ENCODE data around the gene CDAN1. TPM values are rescaled to one million over a fixed set of nuclear protein-coding genes. Genes with fewer than 3 reads are reported as not detected.

Gene CDAN1
- total and polyA plus RNA-seq, 2 experiments from 2014 or later: 16.6 to 20.9 TPM

DNA sequence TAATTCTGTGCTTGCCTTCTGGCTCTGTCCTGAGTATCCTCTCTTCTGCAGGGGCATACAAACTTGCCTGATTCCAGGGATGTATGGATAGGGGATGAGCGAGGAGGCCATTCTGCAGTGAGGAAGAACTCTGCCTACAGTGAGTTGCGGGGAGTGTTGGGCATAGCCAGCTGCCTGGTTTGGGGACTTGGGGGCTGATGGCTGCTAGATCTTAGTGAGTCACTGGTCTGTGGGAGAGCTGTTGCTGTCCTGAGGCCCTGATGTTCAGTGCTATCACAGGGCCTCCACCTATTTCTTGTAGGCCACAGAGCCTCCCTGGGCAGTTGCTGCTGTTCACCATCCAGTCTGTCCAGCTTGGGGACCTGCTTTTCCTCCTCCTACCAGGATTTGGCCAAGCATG is 20.3 kb downstream of the CDAN1 start:
- Histone ChIP-seq H3K4me1 (ENCODE audit: low read depth) (peaks cover 4% of the 10 kb centered on the region), H3K36me3 (no peaks in the 10 kb centered on the region), H3K9me3 (ENCODE audit: low read depth) (no peaks in the 10 kb centered on the region), H3K27ac (no peak overlapping the region), H3K27me3 (no peaks in the 10 kb centered on the region), H3K4me3 (no peak overlapping the region)
- TF ChIP-seq, protein P1, sequence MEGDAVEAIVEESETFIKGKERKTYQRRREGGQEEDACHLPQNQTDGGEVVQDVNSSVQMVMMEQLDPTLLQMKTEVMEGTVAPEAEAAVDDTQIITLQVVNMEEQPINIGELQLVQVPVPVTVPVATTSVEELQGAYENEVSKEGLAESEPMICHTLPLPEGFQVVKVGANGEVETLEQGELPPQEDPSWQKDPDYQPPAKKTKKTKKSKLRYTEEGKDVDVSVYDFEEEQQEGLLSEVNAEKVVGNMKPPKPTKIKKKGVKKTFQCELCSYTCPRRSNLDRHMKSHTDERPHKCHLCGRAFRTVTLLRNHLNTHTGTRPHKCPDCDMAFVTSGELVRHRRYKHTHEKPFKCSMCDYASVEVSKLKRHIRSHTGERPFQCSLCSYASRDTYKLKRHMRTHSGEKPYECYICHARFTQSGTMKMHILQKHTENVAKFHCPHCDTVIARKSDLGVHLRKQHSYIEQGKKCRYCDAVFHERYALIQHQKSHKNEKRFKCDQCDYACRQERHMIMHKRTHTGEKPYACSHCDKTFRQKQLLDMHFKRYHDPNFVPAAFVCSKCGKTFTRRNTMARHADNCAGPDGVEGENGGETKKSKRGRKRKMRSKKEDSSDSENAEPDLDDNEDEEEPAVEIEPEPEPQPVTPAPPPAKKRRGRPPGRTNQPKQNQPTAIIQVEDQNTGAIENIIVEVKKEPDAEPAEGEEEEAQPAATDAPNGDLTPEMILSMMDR (IDR thresholded peaks at IDR 0.05; ENCODE audit: low read depth, low read length): no peak
- no peak for DNase-seq (ENCODE audit: low read depth in 1 of 2, low spot score in 1 of 2)

DNA sequence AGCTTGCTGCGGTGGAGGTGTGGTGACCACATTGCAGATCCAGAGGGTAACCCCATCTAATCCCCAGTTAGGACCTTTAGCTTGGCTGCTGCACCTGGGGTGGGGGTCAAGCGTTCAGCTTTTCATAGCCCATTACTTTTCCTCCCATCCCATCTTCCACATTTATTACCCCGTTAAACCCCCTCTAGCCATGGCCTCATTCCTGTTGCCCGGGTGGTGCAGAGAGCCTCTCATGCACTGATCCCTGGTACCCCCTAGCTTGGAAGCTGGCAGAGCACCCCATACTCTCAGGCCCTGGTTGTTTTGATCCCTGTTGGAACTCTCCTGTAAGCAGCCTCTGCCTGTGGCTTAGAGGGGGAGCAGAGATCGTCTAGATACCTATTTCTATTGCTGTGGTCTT is 20.8 kb downstream of the CDAN1 start:
- DNase-seq (ENCODE audit: low read depth in 1 of 2, low spot score in 1 of 2): no peak
- H3K36me3 ChIP-seq: no peaks in the 10 kb centered on the region
- no peaks in the 10 kb centered on the region for H3K9me3 ChIP-seq (ENCODE audit: low read depth)

DNA sequence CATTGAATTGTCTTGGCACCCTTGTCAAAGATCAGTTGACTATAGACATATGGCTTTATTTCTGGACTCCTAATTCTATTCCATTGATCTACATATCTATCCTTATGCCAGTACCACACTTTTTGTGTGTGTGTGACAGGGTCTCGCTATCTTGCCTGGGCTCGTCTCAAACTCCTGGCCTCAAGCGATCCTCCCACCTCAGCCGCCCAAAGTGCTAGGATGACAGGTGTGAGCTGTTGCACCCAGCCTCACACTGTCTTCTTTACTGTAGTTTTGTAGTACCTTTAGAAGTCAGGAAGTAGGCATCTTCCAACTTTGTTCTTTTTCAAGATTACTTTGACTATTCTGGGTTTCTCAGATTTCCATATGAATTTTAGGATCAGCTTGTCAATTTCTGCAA is 24.3 kb downstream of the CDAN1 start:
- no peak for DNase-seq (ENCODE audit: low read depth in 1 of 2, low spot score in 1 of 2)

More for the DNA sequence above, 20.8 kb downstream of the CDAN1 start:
- Histone ChIP-seq H3K4me3 (no peak overlapping the region), H3K27ac (no peak overlapping the region), H3K27me3 (no peaks in the 10 kb centered on the region), H3K4me1 (ENCODE audit: low read depth) (peaks cover 4% of the 10 kb centered on the region)
- TF ChIP-seq, protein P1 (IDR thresholded peaks at IDR 0.05; ENCODE audit: low read depth, low read length): no peak

DNA sequence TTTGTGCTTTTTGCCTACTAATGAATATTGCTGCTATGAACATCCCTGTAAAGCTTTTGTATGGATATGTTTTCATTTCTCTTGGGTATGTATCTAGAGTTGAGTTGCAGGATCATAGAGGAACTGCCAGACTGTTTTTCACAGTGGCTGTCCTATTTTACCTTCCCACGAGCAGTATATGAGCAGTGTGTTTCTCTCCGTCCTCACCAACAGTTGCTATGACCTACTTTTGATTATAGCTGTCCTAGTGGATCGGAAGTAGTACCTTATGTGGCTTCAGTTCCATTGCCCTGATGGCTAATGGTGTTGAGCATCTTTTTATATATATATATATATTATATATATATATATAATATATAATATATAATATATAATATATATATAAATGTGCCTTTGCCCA is 25.2 kb downstream of the CDAN1 start:
- Histone ChIP-seq H3K4me3 (no peak overlapping the region), H3K36me3 (no peaks in the 10 kb centered on the region), H3K4me1 (ENCODE audit: low read depth) (peaks cover 4% of the 10 kb centered on the region), H3K9me3 (ENCODE audit: low read depth) (no peaks in the 10 kb centered on the region), H3K27me3 (no peaks in the 10 kb centered on the region), H3K27ac (no peak overlapping the region)
- no peak for DNase-seq (ENCODE audit: low read depth in 1 of 2, low spot score in 1 of 2)
- TF ChIP-seq, protein P1 (IDR thresholded peaks at IDR 0.05; ENCODE audit: low read depth, low read length): no peak

More for the DNA sequence above, 24.3 kb downstream of the CDAN1 start:
- Histone ChIP-seq H3K9me3 (ENCODE audit: low read depth) (no peaks in the 10 kb centered on the region), H3K4me1 (ENCODE audit: low read depth) (peaks cover 4% of the 10 kb centered on the region), H3K36me3 (no peaks in the 10 kb centered on the region), H3K27ac (no peak overlapping the region), H3K4me3 (no peak overlapping the region), H3K27me3 (no peaks in the 10 kb centered on the region)
- TF ChIP-seq, protein P1 (IDR thresholded peaks at IDR 0.05; ENCODE audit: low read depth, low read length): no peak

DNA sequence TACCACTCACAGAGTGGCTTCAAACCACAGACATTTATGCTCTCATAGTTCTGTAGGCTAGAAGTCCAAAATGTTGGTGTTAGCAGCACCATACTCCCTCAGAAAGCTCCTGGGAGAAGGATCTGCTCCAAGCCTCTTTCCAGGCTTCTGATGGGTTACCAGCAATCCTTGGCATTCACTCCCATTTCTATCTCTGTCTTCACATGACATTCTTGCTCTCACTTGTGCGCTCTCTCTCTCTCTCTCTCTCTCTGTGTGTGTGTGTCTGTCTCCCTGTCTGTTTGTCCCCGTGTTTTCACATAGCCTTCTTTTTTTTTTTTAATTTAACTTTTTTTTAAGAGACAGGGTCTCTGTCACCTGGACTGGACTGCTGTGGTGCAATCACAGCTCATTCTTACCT is 26.3 kb downstream of the CDAN1 start:
- DNase-seq (ENCODE audit: low read depth in 1 of 2, low spot score in 1 of 2): no peak
- TF ChIP-seq, protein P1 (IDR thresholded peaks at IDR 0.05; ENCODE audit: low read depth, low read length): no peak
- H3K27me3 ChIP-seq: no peaks in the 10 kb centered on the region

More for the DNA sequence above, 26.3 kb downstream of the CDAN1 start:
- no peak overlapping the region for H3K4me3 ChIP-seq
- no peak overlapping the region for H3K27ac ChIP-seq
- no peaks in the 10 kb centered on the region for H3K36me3 ChIP-seq
- no peaks in the 10 kb centered on the region for H3K9me3 ChIP-seq (ENCODE audit: low read depth)
- H3K4me1 ChIP-seq (ENCODE audit: low read depth): peaks cover 4% of the 10 kb centered on the region

Data from cardiac muscle cell (in vitro differentiated cells and primary cell).